Endothelial cell of umbilical vein (primary cell): ENCODE results near the gene PARP12. TPM values are rescaled to one million over a fixed set of nuclear protein-coding genes. Genes with fewer than 3 reads are reported as not detected.

Source experiments
- BruUV-seq: library from RNA; stranded (reverse); fragments of 400-500 nt; replicated peaks from 2 replicates; lab custom pipeline; 2021; lab: Mats Ljungman, UMichigan
- CTCF ChIA-PET: fragments of 300-600, 350-600 bp; sonication (Branson Sonifier 250); formaldehyde crosslinking; loops from one replicate; lab custom pipeline; 2021; ENCODE audit warnings: antibody characterized with exemption, inconsistent platforms; lab: Charles Lee
- POLR2A ChIA-PET: fragments of 300-600, 350-600 bp; sonication (Branson Sonifier 250); formaldehyde crosslinking; loops from one replicate; lab custom pipeline; 2021; ENCODE audit warnings: antibody characterized with exemption, inconsistent platforms; lab: Charles Lee
- DNase-seq: peaks from one replicate; pipeline ENCODE4 v3.0.0-alpha.2; 2011; ENCODE audit warnings: low read depth, low spot score
- FAIRE-seq: peaks from 2 replicates; lab custom pipeline; 2011; peaks lifted over from hg19 to GRCh38; lab: Jason Lieb, UNC
- H2AFZ ChIP-seq: 2 replicates; pipeline ENCODE4 v1.6.0; 2012; ENCODE audit warnings: low read depth, low read length, control low read depth, inconsistent platforms
- H3K27ac ChIP-seq: 2 replicates; pipeline ENCODE4 v1.5.1; 2011; ENCODE audit warnings: low read depth, mild to moderate bottlenecking, control low read depth, low read length, moderate library complexity; ENCODE audit not compliant: insufficient read depth
- H3K27me3 ChIP-seq, 2 experiments: 2 replicates each; pipeline versions ENCODE4 v1.6.0 to v1.6.1; 2011; ENCODE audit warnings: low read length in 2 of 2, mixed read lengths in 1 of 2; ENCODE audit not compliant: control insufficient read depth in 2 of 2, insufficient read depth in 2 of 2
- H3K36me3 ChIP-seq, 2 experiments: 2 replicates in 1 of 2; 3 replicates in 1 of 2; pipeline ENCODE4 v1.5.1; 2011; ENCODE audit warnings: low read length in 2 of 2, mild to moderate bottlenecking in 1 of 2, moderate library complexity in 1 of 2; ENCODE audit not compliant: control insufficient read depth in 2 of 2, insufficient read depth in 2 of 2; ENCODE audit errors: extremely low read depth in 1 of 2
- H3K4me1 ChIP-seq: 3 replicates; pipeline ENCODE4 v1.5.1; 2011; ENCODE audit warnings: mild to moderate bottlenecking, low read length; ENCODE audit not compliant: control insufficient read depth, insufficient read depth; ENCODE audit errors: extremely low read depth
- H3K4me2 ChIP-seq: 2 replicates; pipeline ENCODE4 v1.6.1; 2011; ENCODE audit warnings: low read length, control low read depth, mixed read lengths; ENCODE audit not compliant: insufficient read depth
- H3K4me3 ChIP-seq, 3 experiments: fragments of 200-600 bp in 1 of 3; sonication (generic), shearing (Covaris generic) in 1 of 3; replicated peaks in 1 of 3; 2 replicates each; pipeline ENCODE4 v1.5.1; 2011 to 2016; ENCODE audit warnings: control low read depth in 3 of 3, low read length in 3 of 3, mild to moderate bottlenecking in 2 of 3, inconsistent platforms in 1 of 3, low read depth in 1 of 3, moderate library complexity in 1 of 3; ENCODE audit not compliant: insufficient read depth in 1 of 3
- H3K79me2 ChIP-seq: 2 replicates; pipeline ENCODE4 v1.6.0; 2012; ENCODE audit warnings: low read length, inconsistent platforms; ENCODE audit not compliant: control insufficient read depth, insufficient read depth
- H3K9ac ChIP-seq: replicated peaks from 2 replicates; pipeline ENCODE3; 2011; ENCODE audit warnings: low read length, control low read depth; ENCODE audit not compliant: insufficient read depth; ENCODE audit errors: extremely low read depth
- H3K9me1 ChIP-seq: replicated peaks from 3 replicates; pipeline ENCODE4 v1.6.0; 2011; ENCODE audit warnings: mild to moderate bottlenecking, low read length; ENCODE audit not compliant: control insufficient read depth, insufficient read depth; ENCODE audit errors: extremely low read depth
- H3K9me3 ChIP-seq: replicated peaks from 2 replicates; pipeline ENCODE4 v1.5.1; 2012; ENCODE audit warnings: low read length, inconsistent platforms; ENCODE audit not compliant: control insufficient read depth, insufficient read depth
- H4K20me1 ChIP-seq: replicated peaks from 2 replicates; pipeline ENCODE3; 2011; ENCODE audit warnings: mild to moderate bottlenecking, low read length; ENCODE audit not compliant: control insufficient read depth, insufficient read depth; ENCODE audit errors: extremely low read depth
- EZH2 ChIP-seq: IDR thresholded peaks from 2 replicates; pipeline ENCODE4 v1.6.1; 2012; ENCODE audit warnings: borderline replicate concordance, low read depth, mild to moderate bottlenecking, moderate library complexity, low read length, inconsistent platforms; ENCODE audit not compliant: severe bottlenecking
- FOS ChIP-seq: IDR thresholded peaks from 2 replicates; pipeline ENCODE4 v1.6.1; 2011; ENCODE audit warnings: mild to moderate bottlenecking, low read length, moderate library complexity, borderline replicate concordance; ENCODE audit not compliant: insufficient read depth
- GATA2 ChIP-seq: IDR thresholded peaks from 2 replicates; pipeline ENCODE4 v1.7.0; 2011; ENCODE audit warnings: low read depth, mild to moderate bottlenecking, moderate library complexity, mixed read lengths, low read length; ENCODE audit not compliant: insufficient read length, insufficient read depth
- JUN ChIP-seq: IDR thresholded peaks from 2 replicates; pipeline ENCODE4 v1.6.1; 2011; ENCODE audit warnings: borderline replicate concordance, low read depth; ENCODE audit not compliant: insufficient read length, insufficient read depth
- MAX ChIP-seq: IDR thresholded peaks from 2 replicates; pipeline ENCODE4 v1.6.1; 2011; ENCODE audit not compliant: insufficient read depth, insufficient read length
- MYC ChIP-seq: IDR thresholded peaks from one replicate; pipeline ENCODE4 v1.6.1; 2011; ENCODE audit warnings: mild to moderate bottlenecking, low read depth, low read length
- POLR2A ChIP-seq: IDR thresholded peaks from 2 replicates; pipeline ENCODE4 v1.6.1; 2012; ENCODE audit warnings: low read depth, mild to moderate bottlenecking, control low read depth, low read length
- POLR2AphosphoS5 ChIP-seq: IDR thresholded peaks from 2 replicates; pipeline ENCODE4 v1.6.1; 2012; ENCODE audit warnings: low read depth, mild to moderate bottlenecking, control low read depth, low read length, moderate library complexity; ENCODE audit not compliant: insufficient read depth
- dilution Hi-C: fragments of 300-500 bp; cut with MboI; formaldehyde crosslinking; loops from one replicate; pipeline ENCODE4 v1.15.0; 2019; ENCODE audit warnings: low sequenced_read_pairs; ENCODE audit not compliant: extremely low pct_ligation_motif_present
- intact Hi-C: fragments of 100-400 bp; cut with micrococcal nuclease; formaldehyde crosslinking; loops from one replicate; pipeline ENCODE4 v1.10.0; 2022
- polyA plus RNA-seq, 4 experiments: library from polyadenylated mRNA; depleted of rRNA in 3 of 4; stranded (reverse) in 3 of 4; unstranded in 1 of 4; fragments of >200 nt; gene quantifications; 2 replicates each; pipeline versions ENCODE4 v1.2.1 to v1.2.3, GENCODE V29; 2011 to 2012; ENCODE audit warnings: missing spikeins in 1 of 4
- total RNA-seq: library from RNA; stranded (reverse); gene quantifications from 2 replicates; pipeline ENCODE4 v1.2.3, GENCODE V29; 2021
- TF ChIP-seq, protein P1 (sequence below), 2 donors: IDR thresholded peaks; 1 replicate in 1 of 2; 2 replicates in 1 of 2; pipeline ENCODE4 v1.5.1; 2011; ENCODE audit warnings: low read length in 2 of 2, mild to moderate bottlenecking in 2 of 2, moderate library complexity in 2 of 2, control low read depth in 1 of 2, inconsistent platforms in 1 of 2, low read depth in 1 of 2; ENCODE audit not compliant: insufficient read depth in 1 of 2; ENCODE audit errors: extremely low read depth in 1 of 2

PARP12 gene
- total and polyA plus RNA-seq, 2 donors (not counting 3 experiments of a cell fraction or from before 2014, with no cell fraction given) = 65.4 to 83.2 TPM

- H3K79me2 ChIP-seq = no peaks in the 10 kb centered on the region
- H3K27me3 ChIP-seq = peaks cover 0 to 6% of the 10 kb centered on the region in 2 experiments
- H4K20me1 ChIP-seq = no peaks in the 10 kb centered on the region
- H3K4me2 ChIP-seq = no peak overlapping the region
- no peaks in the 10 kb centered on the region for H3K9me1 ChIP-seq
- no peak overlapping the region for H3K9ac ChIP-seq
- no peaks in the 10 kb centered on the region for H3K36me3 ChIP-seq
- ChIA-PET POLR2A (no interaction called here), CTCF (interaction anchor here (0.8 to 1.0 kb wide), 2 partner anchors 19 to 366 kb away, joined by 3 to 4 read pairs; no protein-coding TSS in a partner anchor)
- H3K4me1 ChIP-seq = no peaks in the 10 kb centered on the region
- no peak for TF ChIP-seq EZH2
- TF ChIP-seq, protein P1, sequence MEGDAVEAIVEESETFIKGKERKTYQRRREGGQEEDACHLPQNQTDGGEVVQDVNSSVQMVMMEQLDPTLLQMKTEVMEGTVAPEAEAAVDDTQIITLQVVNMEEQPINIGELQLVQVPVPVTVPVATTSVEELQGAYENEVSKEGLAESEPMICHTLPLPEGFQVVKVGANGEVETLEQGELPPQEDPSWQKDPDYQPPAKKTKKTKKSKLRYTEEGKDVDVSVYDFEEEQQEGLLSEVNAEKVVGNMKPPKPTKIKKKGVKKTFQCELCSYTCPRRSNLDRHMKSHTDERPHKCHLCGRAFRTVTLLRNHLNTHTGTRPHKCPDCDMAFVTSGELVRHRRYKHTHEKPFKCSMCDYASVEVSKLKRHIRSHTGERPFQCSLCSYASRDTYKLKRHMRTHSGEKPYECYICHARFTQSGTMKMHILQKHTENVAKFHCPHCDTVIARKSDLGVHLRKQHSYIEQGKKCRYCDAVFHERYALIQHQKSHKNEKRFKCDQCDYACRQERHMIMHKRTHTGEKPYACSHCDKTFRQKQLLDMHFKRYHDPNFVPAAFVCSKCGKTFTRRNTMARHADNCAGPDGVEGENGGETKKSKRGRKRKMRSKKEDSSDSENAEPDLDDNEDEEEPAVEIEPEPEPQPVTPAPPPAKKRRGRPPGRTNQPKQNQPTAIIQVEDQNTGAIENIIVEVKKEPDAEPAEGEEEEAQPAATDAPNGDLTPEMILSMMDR (IDR thresholded peaks at IDR 0.05; ENCODE audit: extremely low read depth in 1 of 2, insufficient read depth in 1 of 2, low read depth in 1 of 2, low read length in 2 of 2) = no peak
- no peak for TF ChIP-seq POLR2A
- TF ChIP-seq POLR2AphosphoS5 = no peak
- no peak for TF ChIP-seq GATA2
- no peak for TF ChIP-seq FOS
- no peak for TF ChIP-seq MYC
- no peak for TF ChIP-seq JUN
- TF ChIP-seq MAX = no peak
- no peak overlapping the region for H3K4me3 ChIP-seq
- dilution Hi-C loops = no loop called here
- DNase-seq (no peak), FAIRE-seq (no peak)
- H3K9me3 ChIP-seq = no peaks in the 10 kb centered on the region
- H3K27ac ChIP-seq = no peak overlapping the region
- H2AFZ ChIP-seq = no peak overlapping the region
- no TSS peak for BruUV-seq
- intact Hi-C loops = no loop called here
These were observed 77.9 kb downstream of the PARP12 start for GRCh38 chr7:139984642-139985539.
